Measurements from ENCODE around the gene EPHB3. TPM values are rescaled to one million over a fixed set of nuclear protein-coding genes. Genes with fewer than 3 reads are reported as not detected.
A peak's percentile ranks its signal among the peaks of the same experiment; 100 is the strongest.
"Not testable (repeated sequence)": the region's sequence is repeated elsewhere in the genome, so short reads cannot be mapped to it uniquely, and the experiment has no call there.

The EPHB3 gene
- polyA plus RNA-seq, 1 donor = 42.4 TPM

GRCh38 chr3:184600685-184601377 is 39.2 kb downstream of the EPHB3 start:
- no peak for DNase-seq

GRCh38 chr3:184601576-184602371 is 40.2 kb downstream of the EPHB3 start:
- DNase-seq = no peak

- DNase-seq = no peak
These were observed 41.0 kb downstream of the EPHB3 start for GRCh38 chr3:184602372-184603150.

GRCh38 chr3:184603151-184604030 is 41.8 kb downstream of the EPHB3 start:
- no peak for DNase-seq

GRCh38 chr3:184604039-184604601 is 42.5 kb downstream of the EPHB3 start:
- DNase-seq = peak; percentile 54

GRCh38 chr3:184604615-184605290 is 43.2 kb downstream of the EPHB3 start:
- peak; percentile 43 for DNase-seq

GRCh38 chr3:184608209-184608608 is 46.6 kb downstream of the EPHB3 start:
- no peak for DNase-seq

GRCh38 chr3:184609476-184610244 is 48.1 kb downstream of the EPHB3 start:
- no peak for DNase-seq

GRCh38 chr3:184610245-184610871 is 48.8 kb downstream of the EPHB3 start:
- no peak for DNase-seq

GRCh38 chr3:184611607-184612281 is 50.2 kb downstream of the EPHB3 start:
- peak; percentile 87 for DNase-seq

GRCh38 chr3:184615396-184615795 is 53.8 kb downstream of the EPHB3 start:
- DNase-seq = no peak

GRCh38 chr3:184616436-184616835 is 54.9 kb downstream of the EPHB3 start:
- DNase-seq = no peak

- DNase-seq = not testable (repeated sequence)
These were observed 55.7 kb downstream of the EPHB3 start for GRCh38 chr3:184617306-184617705.

- DNase-seq = no peak
These were observed 57.2 kb downstream of the EPHB3 start for GRCh38 chr3:184618811-184619210.

- DNase-seq = no peak
These were observed 57.8 kb downstream of the EPHB3 start for GRCh38 chr3:184619369-184619768.

- DNase-seq = peak; percentile 56
These were observed 58.3 kb downstream of the EPHB3 start for GRCh38 chr3:184619787-184620430.

- DNase-seq = no peak
These were observed 59.0 kb downstream of the EPHB3 start for GRCh38 chr3:184620475-184621119.

- DNase-seq = not testable (repeated sequence)
These were observed 60.6 kb downstream of the EPHB3 start for GRCh38 chr3:184622156-184622555.
